Type B pancreatic cell (in vitro differentiated cells): ENCODE data around the gene EFCC1. TPM values are rescaled to one million over a fixed set of nuclear protein-coding genes. Genes with fewer than 3 reads are reported as not detected.

Source experiments
- DNase-seq: peaks from one replicate; pipeline ENCODE4 v3.0.0; 2021; ENCODE audit warnings: mixed read lengths; ENCODE audit not compliant: unreplicated experiment; ENCODE audit errors: extremely low spot score
- H3K27ac Mint-ChIP-seq: 2 replicates; pipeline ENCODE4 v1.8.0; 2021; ENCODE audit warnings: mild to moderate bottlenecking, mixed read lengths
- H3K27me3 Mint-ChIP-seq: 2 replicates; pipeline ENCODE4 v1.8.0; 2021; ENCODE audit warnings: mixed read lengths
- H3K36me3 Mint-ChIP-seq: 2 replicates; pipeline ENCODE4 v1.8.0; 2021; ENCODE audit warnings: mixed read lengths
- H3K4me1 Mint-ChIP-seq: one replicate; pipeline ENCODE4 v1.8.0; 2021; ENCODE audit warnings: mixed read lengths; ENCODE audit not compliant: unreplicated experiment
- H3K4me3 Mint-ChIP-seq: 2 replicates; pipeline ENCODE4 v1.8.0; 2021; ENCODE audit warnings: mild to moderate bottlenecking, mixed read lengths
- H3K9me3 Mint-ChIP-seq: 2 replicates; pipeline ENCODE4 v1.8.0; 2021; ENCODE audit warnings: mixed read lengths
- CTCF ChIP-seq: fragments of 200-600 bp; sonication (generic); conservative IDR thresholded peaks from 2 replicates; pipeline ENCODE4 v1.5.0; 2021; ENCODE audit warnings: antibody characterized with exemption, mild to moderate bottlenecking
- total RNA-seq: library from RNA; stranded (reverse); gene quantifications from 2 replicates; pipeline ENCODE4 v1.2.1, GENCODE V29; 2021; ENCODE audit warnings: low replicate concordance

Gene EFCC1
- total RNA-seq, 1 donor from 2014 or later = 2.2 TPM

- DNase-seq = no peak
- no peaks in the 10 kb centered on the region for H3K9me3 Mint-ChIP-seq
- TF ChIP-seq CTCF = no peak
- peak overlapping the region; percentile 65 for H3K27ac Mint-ChIP-seq
- H3K36me3 Mint-ChIP-seq = no peaks in the 10 kb centered on the region
- peak overlapping the region; percentile 86 for H3K4me3 Mint-ChIP-seq
- H3K27me3 Mint-ChIP-seq = peaks cover 23% of the 10 kb centered on the region
- peaks cover 3% of the 10 kb centered on the region for H3K4me1 Mint-ChIP-seq
Observed at GRCh38 chr3:128992926-128993460, 8.1 kb upstream of the EFCC1 start.

- Mint-ChIP-seq H3K9me3 (no peaks in the 10 kb centered on the region), H3K27me3 (peaks cover 28% of the 10 kb centered on the region), H3K4me1 (peaks cover 3% of the 10 kb centered on the region)
Observed at GRCh38 chr3:128993461-128994172, 7.5 kb upstream of the EFCC1 start, which contains the start of gene CFAP92. CFAP92 (minus strand) TSS chr3:128994076; CDS start chr3:128993304, 772 bp downstream.

GRCh38 chr3:128994173-128994512 lies 7.0 kb upstream of the EFCC1 start:
- peaks cover 7% of the 10 kb centered on the region for H3K4me1 Mint-ChIP-seq
- no peak for TF ChIP-seq CTCF
- H3K9me3 Mint-ChIP-seq = no peaks in the 10 kb centered on the region
- peak overlapping the region; percentile 16 for H3K27ac Mint-ChIP-seq
- H3K36me3 Mint-ChIP-seq = no peaks in the 10 kb centered on the region
- no peak for DNase-seq
- peak overlapping the region; percentile 86 for H3K4me3 Mint-ChIP-seq
- peaks cover 33% of the 10 kb centered on the region for H3K27me3 Mint-ChIP-seq

More at GRCh38 chr3:128993461-128994172, 7.5 kb upstream of the EFCC1 start, which contains the start of gene CFAP92:
- DNase-seq = peak; percentile 93
- peak within 1 kb of the TSS; percentile 86 for H3K4me3 Mint-ChIP-seq
- peak within 1 kb of the TSS; percentile 65 for H3K27ac Mint-ChIP-seq
- no peak for TF ChIP-seq CTCF
- no peaks in the 10 kb centered on the region for H3K36me3 Mint-ChIP-seq

GRCh38 chr3:128994581-128995546 lies 6.2 kb upstream of the EFCC1 start:
- H3K27me3 Mint-ChIP-seq = peaks cover 39% of the 10 kb centered on the region

More at GRCh38 chr3:128994581-128995546, 6.2 kb upstream of the EFCC1 start:
- Mint-ChIP-seq H3K27ac (peak overlapping the region; percentile 16), H3K36me3 (no peaks in the 10 kb centered on the region), H3K4me3 (peak overlapping the region; percentile 86), H3K4me1 (peaks cover 8% of the 10 kb centered on the region), H3K9me3 (no peaks in the 10 kb centered on the region)
- no peak for TF ChIP-seq CTCF
- DNase-seq = no peak
